ENCODE measurements around the gene SECTM1.

GRCh38 chr17:82374626-82375331, 41.2 kb upstream of the SECTM1 start:
- no peak for TF ChIP-seq REST (IDR thresholded peaks at IDR 0.05; ENCODE audit: insufficient read depth in 1 of 2, low read depth in 2 of 2, low read length in 2 of 2)
- TF ChIP-seq TAF1 (IDR thresholded peaks at IDR 0.05; ENCODE audit: borderline replicate concordance, insufficient read depth, low read length) = no peak
- TF ChIP-seq POLR2AphosphoS5 (IDR thresholded peaks at IDR 0.05; ENCODE audit: low read depth, low read length) = no peak

Data from PFSK-1 (cell line).